Fibroblast of lung (primary cell): ENCODE data around the gene EBF3.

Experiments
- CTCF ChIP-seq, 2 donors: IDR thresholded peaks in 1 of 2; conservative IDR thresholded peaks in 1 of 2; 1 replicate in 1 of 2; 2 replicates in 1 of 2; pipeline ENCODE4 v1.5.1; 2011 to 2012; ENCODE audit warnings: low read length in 2 of 2, control low read depth in 1 of 2, inconsistent platforms in 1 of 2, low read depth in 1 of 2, mild to moderate bottlenecking in 1 of 2
- EZH2 ChIP-seq: IDR thresholded peaks from 2 replicates; pipeline ENCODE4 v1.5.1; 2012; ENCODE audit warnings: low read length, control low read depth, mild to moderate bottlenecking; ENCODE audit errors: missing control alignments

- TF ChIP-seq CTCF (conservative IDR thresholded peaks at IDR 0.05 in 1 of 2, IDR thresholded peaks at IDR 0.05 in 1 of 2; ENCODE audit: low read depth in 1 of 2, low read length in 2 of 2) (no peak), EZH2 (no peak)
Observed at GRCh38 chr10:129857242-129857960, 106.7 kb downstream of the EBF3 start.
